AG04450 (cell line): ENCODE measurements around the gene FPGS. TPM values are rescaled to one million over a fixed set of nuclear protein-coding genes. Genes with fewer than 3 reads are reported as not detected.
"Not testable (repeated sequence)": the region's sequence is repeated elsewhere in the genome, so short reads cannot be mapped to it uniquely, and the experiment has no call there.

Experiments
- CTCF ChIA-PET: fragments of 300-600, 350-600 bp; formaldehyde crosslinking; extraction: SDS; loops from one replicate; lab custom pipeline; 2022; ENCODE audit warnings: antibody characterized with exemption, inconsistent platforms; lab: Charles Lee
- POLR2A ChIA-PET: fragments of 350-600 bp; formaldehyde crosslinking; extraction: SDS; loops from one replicate; lab custom pipeline; 2021; ENCODE audit warnings: antibody characterized with exemption, inconsistent platforms; lab: Yijun Ruan, JAX
- DNase-seq: peaks from one replicate; pipeline ENCODE4 v3.0.0-alpha.2; 2011; ENCODE audit warnings: low read depth, low spot score
- H3K27ac ChIP-seq: one replicate; pipeline ENCODE4 v1.5.1; 2012; ENCODE audit warnings: low read depth, low read length, control low read depth
- H3K27me3 ChIP-seq: one replicate; pipeline ENCODE4 v1.6.0; 2012; ENCODE audit warnings: low read length; ENCODE audit not compliant: control insufficient read depth, insufficient read depth
- H3K4me3 ChIP-seq: 2 replicates; pipeline ENCODE4 v1.5.1; 2011; ENCODE audit warnings: mild to moderate bottlenecking, low read depth, low read length, control low read depth
- H3K9me3 ChIP-seq: 2 replicates; pipeline ENCODE4 v1.5.1; 2012; ENCODE audit warnings: low read length; ENCODE audit not compliant: control insufficient read depth, insufficient read depth
- polyA plus RNA-seq: library from polyadenylated mRNA; depleted of rRNA; stranded (reverse); fragments of >200 nt; gene quantifications from 2 replicates; pipeline ENCODE4 v1.2.3, GENCODE V29; 2011
- TF ChIP-seq, protein P1 (sequence below): IDR thresholded peaks from 2 replicates; pipeline ENCODE4 v1.5.1; 2011; ENCODE audit warnings: low read depth, low read length, control low read depth, inconsistent platforms

FPGS gene
- polyA plus RNA-seq, 1 experiment, result 24.8 TPM

DNA sequence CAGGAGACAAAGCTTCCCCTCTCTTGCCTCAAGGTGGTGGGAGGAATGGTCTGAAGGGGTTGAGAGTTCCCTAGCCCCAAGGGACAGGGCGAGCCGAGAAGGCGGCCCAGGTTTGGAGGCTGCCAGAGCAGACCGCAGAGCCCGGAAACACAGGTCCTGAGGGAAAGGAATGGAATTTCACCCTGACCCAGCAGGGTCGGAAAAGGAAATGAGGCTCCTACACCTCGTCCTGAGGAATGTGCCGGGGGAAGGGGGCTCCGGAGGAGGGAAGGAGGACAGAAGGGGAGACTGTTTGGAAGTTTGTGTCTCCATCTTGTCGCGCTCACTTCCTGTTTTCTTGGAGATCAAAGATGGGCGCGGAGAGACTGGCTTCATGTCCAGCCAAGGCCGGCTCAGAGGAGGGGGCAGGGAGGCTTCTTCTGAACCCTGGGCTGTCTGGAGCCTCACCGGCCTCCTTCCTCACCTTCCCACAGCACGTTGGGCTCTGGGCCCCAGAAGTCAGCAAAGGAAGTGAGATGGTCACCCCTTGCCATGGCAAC lies 42.2 kb downstream of the FPGS start:
- Histone ChIP-seq H3K27ac (peak overlapping the region; percentile 52), H3K9me3 (peaks cover 14% of the 10 kb centered on the region), H3K27me3 (no peaks in the 10 kb centered on the region), H3K4me3 (no peak overlapping the region)
- DNase-seq, result no peak
- TF ChIP-seq, protein P1, sequence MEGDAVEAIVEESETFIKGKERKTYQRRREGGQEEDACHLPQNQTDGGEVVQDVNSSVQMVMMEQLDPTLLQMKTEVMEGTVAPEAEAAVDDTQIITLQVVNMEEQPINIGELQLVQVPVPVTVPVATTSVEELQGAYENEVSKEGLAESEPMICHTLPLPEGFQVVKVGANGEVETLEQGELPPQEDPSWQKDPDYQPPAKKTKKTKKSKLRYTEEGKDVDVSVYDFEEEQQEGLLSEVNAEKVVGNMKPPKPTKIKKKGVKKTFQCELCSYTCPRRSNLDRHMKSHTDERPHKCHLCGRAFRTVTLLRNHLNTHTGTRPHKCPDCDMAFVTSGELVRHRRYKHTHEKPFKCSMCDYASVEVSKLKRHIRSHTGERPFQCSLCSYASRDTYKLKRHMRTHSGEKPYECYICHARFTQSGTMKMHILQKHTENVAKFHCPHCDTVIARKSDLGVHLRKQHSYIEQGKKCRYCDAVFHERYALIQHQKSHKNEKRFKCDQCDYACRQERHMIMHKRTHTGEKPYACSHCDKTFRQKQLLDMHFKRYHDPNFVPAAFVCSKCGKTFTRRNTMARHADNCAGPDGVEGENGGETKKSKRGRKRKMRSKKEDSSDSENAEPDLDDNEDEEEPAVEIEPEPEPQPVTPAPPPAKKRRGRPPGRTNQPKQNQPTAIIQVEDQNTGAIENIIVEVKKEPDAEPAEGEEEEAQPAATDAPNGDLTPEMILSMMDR, result no peak
- CTCF ChIA-PET, result no interaction called here
- POLR2A ChIA-PET, result no interaction called here

DNA sequence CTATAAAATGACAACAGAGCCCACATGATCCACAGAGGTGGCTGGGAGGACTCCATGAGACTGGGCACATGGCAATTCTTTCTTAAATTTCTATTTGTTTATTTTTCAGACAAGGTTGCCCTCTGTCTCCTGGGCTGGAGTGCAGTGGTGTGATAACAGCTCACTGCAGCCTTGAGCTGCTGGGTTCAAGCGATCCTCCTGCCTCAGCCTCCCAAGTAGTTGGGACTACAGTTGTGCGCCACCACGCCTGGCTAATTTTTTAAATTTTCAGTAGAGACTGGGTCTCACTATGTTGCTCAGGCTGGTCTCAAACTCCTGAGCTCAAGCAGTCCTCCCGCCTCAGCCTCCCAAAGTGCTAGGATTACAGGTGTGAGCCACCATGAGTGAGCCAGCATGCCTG lies 42.9 kb downstream of the FPGS start:
- DNase-seq, POLR2A ChIA-PET, H3K4me3 ChIP-seq, H3K27me3 ChIP-seq, CTCF ChIA-PET: not testable (repeated sequence)
- peak overlapping the region; percentile 52 for H3K27ac ChIP-seq
- H3K9me3 ChIP-seq, result peaks cover 21% of the 10 kb centered on the region

DNA sequence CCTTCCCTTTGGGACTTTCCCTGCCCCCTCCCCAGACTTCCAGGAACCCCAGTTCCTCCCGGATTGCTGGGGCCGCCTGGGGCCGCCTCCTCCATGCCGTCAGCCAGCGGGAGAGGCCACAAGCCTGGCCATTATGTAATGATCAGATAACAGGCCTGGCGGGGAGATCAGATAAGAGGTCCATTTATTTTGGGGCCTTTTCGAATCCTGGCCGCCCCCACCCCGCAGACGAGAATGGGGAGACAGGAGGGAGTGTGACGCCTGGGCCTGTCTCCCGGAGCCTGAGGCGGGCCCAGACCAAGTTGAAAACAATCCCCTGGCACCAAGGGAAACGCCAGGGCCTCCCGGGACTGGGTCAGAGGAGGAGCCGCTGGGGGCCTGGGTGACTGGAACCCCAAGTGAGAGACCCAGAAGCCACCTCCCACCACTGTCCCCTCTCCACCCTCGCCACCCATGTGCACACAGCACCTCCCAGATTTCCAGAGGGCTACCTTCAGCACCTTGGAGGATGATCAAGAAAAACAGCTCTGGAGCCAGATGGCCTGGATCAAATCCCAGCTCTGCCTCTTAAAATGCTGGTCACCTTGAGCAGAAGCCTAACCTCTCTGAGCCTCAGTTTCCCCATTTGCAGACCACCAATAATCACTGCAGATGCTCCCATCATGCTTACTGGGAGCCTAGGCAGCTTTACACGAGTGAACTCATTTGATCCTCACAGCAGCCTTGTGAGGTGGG lies 43.9 kb downstream of the FPGS start:
- Histone ChIP-seq H3K9me3 (peaks cover 24% of the 10 kb centered on the region), H3K4me3 (no peak overlapping the region), H3K27me3 (no peaks in the 10 kb centered on the region), H3K27ac (no peak overlapping the region)
- POLR2A ChIA-PET, result interaction anchor here (1.0 to 1.2 kb wide), 2 partner anchors 11 to 31 kb away, joined by 3 read pairs; no protein-coding TSS in a partner anchor
- CTCF ChIA-PET, result no interaction called here
- TF ChIP-seq, protein P1, result no peak
- DNase-seq, result no peak

DNA sequence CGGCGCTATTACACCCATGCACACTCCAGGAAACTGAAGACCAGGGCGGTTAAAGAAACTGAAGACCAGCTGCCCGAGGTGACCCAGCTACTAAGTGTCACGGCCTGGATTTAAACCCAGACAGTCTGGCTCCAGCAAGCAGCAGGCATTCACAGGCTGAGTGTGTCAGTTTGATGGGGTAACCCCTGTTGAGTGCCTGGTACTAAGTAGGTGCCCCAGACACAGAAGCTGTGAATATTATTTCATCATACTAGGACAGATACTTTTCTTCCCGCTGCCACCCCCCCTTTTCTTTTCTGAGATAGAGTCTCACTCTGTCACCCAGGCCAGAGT lies 44.5 kb downstream of the FPGS start:
- Histone ChIP-seq H3K9me3 (peaks cover 25% of the 10 kb centered on the region), H3K27me3 (no peaks in the 10 kb centered on the region), H3K27ac (no peak overlapping the region), H3K4me3 (no peak overlapping the region)
- TF ChIP-seq, protein P1, result no peak
- ChIA-PET CTCF (interaction anchor here (0.7 kb wide), 1 partner anchor 24 kb away, joined by 6 read pairs; no protein-coding TSS in a partner anchor), POLR2A (interaction anchor here (1.0 to 1.2 kb wide), 2 partner anchors 12 to 32 kb away, joined by 3 read pairs; no protein-coding TSS in a partner anchor)
- no peak for DNase-seq

DNA sequence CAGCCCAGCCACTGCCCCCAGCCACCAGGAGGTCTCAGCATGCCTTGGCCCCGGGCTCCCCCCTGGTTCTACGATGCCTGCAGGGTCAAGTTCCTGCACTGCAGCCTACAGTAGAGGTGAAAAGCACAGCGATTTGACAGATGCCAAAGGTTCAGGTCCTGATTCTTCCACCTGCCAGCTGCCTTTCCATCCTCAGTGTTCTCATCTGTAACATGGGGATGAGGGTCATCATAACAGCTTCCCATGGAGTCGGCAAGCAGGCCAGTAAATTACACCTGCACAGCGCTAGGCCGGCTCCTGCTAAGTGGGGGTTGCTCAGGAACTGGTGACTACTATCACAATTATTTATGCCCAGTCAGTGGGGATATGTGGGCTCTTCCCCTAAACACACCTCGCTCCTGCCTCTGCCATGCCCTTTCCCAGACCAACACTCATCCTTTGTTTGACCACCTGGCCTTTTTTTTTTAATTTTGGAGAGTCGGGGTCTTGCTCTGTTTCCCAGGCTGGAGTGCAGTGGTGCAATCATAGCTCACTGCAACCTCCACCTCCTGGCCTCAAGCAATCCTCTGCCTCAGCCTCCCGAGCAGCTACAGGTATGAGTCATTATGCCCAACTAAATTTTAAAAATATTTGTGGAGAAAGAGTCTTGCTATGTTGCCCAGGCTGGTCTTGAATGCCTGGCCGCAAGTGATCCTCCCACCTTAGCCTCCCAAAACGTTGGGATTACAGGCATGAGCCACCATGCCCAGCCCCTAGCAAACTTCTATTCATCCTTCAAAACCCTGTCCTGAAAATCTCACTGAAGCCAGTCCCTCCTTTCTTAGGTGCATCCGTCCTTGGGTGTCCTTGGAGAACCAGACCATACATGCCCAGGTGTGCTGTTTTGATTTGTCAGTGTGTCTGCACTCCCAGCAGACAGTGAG lies 45.4 kb downstream of the FPGS start:
- ChIA-PET POLR2A (interaction anchor here (0.6 kb wide), 1 partner anchor 26 kb away, joined by 4 read pairs; no protein-coding TSS in a partner anchor), CTCF (interaction anchor here (0.6 to 0.7 kb wide), 2 partner anchors 11 to 23 kb away, joined by 6 read pairs; no protein-coding TSS in a partner anchor)
- Histone ChIP-seq H3K27ac (no peak overlapping the region), H3K4me3 (no peak overlapping the region), H3K27me3 (no peaks in the 10 kb centered on the region), H3K9me3 (peaks cover 25% of the 10 kb centered on the region)
- no peak for DNase-seq
- TF ChIP-seq, protein P1, result no peak
